ENCODE data around the gene PTPRM. TPM values are rescaled to one million over a fixed set of nuclear protein-coding genes. Genes with fewer than 3 reads are reported as not detected.

The PTPRM gene
- total and polyA plus RNA-seq, 2 experiments from 2014 or later = 1.6 to 5.3 TPM

DNA sequence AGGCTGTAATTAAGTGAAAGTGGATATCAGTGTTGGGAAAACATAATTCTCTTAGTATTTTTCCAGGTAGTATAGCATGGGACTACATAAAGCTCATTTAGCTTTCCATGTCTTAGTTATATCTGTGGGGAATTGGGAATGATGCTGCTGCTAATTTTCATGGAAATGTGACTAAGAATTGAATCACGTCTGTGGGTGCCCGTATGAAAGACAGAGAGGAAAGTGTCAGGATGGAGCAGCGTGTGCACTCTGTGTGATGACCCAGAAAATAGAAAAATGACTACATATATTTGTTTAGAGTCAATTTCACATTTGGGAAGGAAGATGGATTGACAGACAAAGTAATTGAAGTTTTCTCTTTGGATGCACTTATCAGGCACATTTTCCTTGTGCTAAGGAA, 212.1 kb downstream of the PTPRM start:
- Histone ChIP-seq H3K27me3 (ENCODE audit: insufficient read depth) (no peaks in the 10 kb centered on the region), H4K20me1 (replicated peaks; ENCODE audit: insufficient read depth) (no peaks in the 10 kb centered on the region), H3K79me2 (replicated peaks; ENCODE audit: insufficient read depth) (no peaks in the 10 kb centered on the region), H3K9me2 (ENCODE audit: insufficient read depth) (no peaks in the 10 kb centered on the region), H3K4me3 (no peak overlapping the region), H3K4me1 (ENCODE audit: insufficient read depth) (no peaks in the 10 kb centered on the region), H3K36me3 (ENCODE audit: insufficient read depth) (no peaks in the 10 kb centered on the region), H2AFZ (no peak overlapping the region), H3F3A (replicated peaks; ENCODE audit: low read depth) (no peaks in the 10 kb centered on the region), H3K4me2 (no peak overlapping the region), H3K27ac (ENCODE audit: low read depth) (no peak overlapping the region)
- Mint-ChIP-seq H3K4me1 (peaks cover under 1% of the 10 kb centered on the region; the same call in 1 of the 3 replicates), H3K27me3 (ENCODE audit: insufficient read depth, low read depth, poor library complexity) (no peaks in the 10 kb centered on the region), H3K4me3 (no peak overlapping the region), H3K27ac (no peak overlapping the region), H3K9me3 (no peaks in the 10 kb centered on the region; the same call in 2 of the 3 replicates), H3K36me3 (ENCODE audit: low read depth) (no peaks in the 10 kb centered on the region; the same call in 2 of the 3 replicates)
- ATAC-seq = no peak
- DNase-seq (ENCODE audit: low spot score) = no peak
- no peak for TF ChIP-seq EZH2phosphoT487 (IDR thresholded peaks at IDR 0.05; ENCODE audit: unreplicated experiment)
- TF ChIP-seq, protein P1, sequence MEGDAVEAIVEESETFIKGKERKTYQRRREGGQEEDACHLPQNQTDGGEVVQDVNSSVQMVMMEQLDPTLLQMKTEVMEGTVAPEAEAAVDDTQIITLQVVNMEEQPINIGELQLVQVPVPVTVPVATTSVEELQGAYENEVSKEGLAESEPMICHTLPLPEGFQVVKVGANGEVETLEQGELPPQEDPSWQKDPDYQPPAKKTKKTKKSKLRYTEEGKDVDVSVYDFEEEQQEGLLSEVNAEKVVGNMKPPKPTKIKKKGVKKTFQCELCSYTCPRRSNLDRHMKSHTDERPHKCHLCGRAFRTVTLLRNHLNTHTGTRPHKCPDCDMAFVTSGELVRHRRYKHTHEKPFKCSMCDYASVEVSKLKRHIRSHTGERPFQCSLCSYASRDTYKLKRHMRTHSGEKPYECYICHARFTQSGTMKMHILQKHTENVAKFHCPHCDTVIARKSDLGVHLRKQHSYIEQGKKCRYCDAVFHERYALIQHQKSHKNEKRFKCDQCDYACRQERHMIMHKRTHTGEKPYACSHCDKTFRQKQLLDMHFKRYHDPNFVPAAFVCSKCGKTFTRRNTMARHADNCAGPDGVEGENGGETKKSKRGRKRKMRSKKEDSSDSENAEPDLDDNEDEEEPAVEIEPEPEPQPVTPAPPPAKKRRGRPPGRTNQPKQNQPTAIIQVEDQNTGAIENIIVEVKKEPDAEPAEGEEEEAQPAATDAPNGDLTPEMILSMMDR (conservative IDR thresholded peaks at IDR 0.05; ENCODE audit: low read depth in 2 of 2) = no peak
- no peak for TF ChIP-seq CREB1 (CRISPR knock-in tag; IDR thresholded peaks at IDR 0.05; ENCODE audit: low read depth)

DNA sequence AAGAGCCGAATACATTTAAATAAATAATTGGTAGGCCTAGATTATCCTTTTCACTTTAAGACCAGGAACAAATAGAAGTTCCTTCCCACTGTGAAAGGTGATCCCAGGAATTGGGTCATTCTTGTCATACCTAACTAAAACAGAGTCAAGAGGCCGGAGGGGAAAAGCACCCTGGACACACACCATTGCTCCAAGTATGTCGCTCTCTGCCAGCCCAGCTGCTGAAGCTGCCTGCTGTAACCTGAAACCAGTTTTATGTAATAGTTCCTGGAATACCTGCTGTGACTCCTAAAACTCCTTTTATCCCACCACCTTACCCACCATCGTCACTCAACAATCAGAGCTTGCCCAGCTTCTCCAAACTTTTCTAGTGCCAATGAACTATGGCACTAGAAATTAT, 217.1 kb downstream of the PTPRM start:
- Mint-ChIP-seq H3K27ac (no peak overlapping the region), H3K27me3 (ENCODE audit: insufficient read depth, low read depth, poor library complexity) (no peaks in the 10 kb centered on the region), H3K9me3 (no peaks in the 10 kb centered on the region; the same call in 1 of the 3 replicates), H3K36me3 (ENCODE audit: low read depth) (no peaks in the 10 kb centered on the region; the same call in 2 of the 3 replicates), H3K4me1 (peaks cover 8% of the 10 kb centered on the region), H3K4me3 (no peak overlapping the region)
- no peaks in the 10 kb centered on the region for H3K79me2 ChIP-seq (replicated peaks; ENCODE audit: insufficient read depth)
- no peak overlapping the region for H2AFZ ChIP-seq
- DNase-seq (ENCODE audit: low spot score) (peak; percentile 70), ATAC-seq (peak; percentile 75)
- no peaks in the 10 kb centered on the region for H4K20me1 ChIP-seq (replicated peaks; ENCODE audit: insufficient read depth)
- H3K27ac ChIP-seq (ENCODE audit: low read depth) = no peak overlapping the region
- no peak overlapping the region for H3K4me3 ChIP-seq
- H3K27me3 ChIP-seq (ENCODE audit: insufficient read depth) = no peaks in the 10 kb centered on the region
- no peaks in the 10 kb centered on the region for H3F3A ChIP-seq (replicated peaks; ENCODE audit: low read depth)
- TF ChIP-seq CREB1 (CRISPR knock-in tag; IDR thresholded peaks at IDR 0.05; ENCODE audit: low read depth) = no peak
- no peak for TF ChIP-seq EZH2phosphoT487 (IDR thresholded peaks at IDR 0.05; ENCODE audit: unreplicated experiment)
- TF ChIP-seq, protein P1 (conservative IDR thresholded peaks at IDR 0.05; ENCODE audit: low read depth in 2 of 2) = no peak
- TF ChIP-seq, protein P2, sequence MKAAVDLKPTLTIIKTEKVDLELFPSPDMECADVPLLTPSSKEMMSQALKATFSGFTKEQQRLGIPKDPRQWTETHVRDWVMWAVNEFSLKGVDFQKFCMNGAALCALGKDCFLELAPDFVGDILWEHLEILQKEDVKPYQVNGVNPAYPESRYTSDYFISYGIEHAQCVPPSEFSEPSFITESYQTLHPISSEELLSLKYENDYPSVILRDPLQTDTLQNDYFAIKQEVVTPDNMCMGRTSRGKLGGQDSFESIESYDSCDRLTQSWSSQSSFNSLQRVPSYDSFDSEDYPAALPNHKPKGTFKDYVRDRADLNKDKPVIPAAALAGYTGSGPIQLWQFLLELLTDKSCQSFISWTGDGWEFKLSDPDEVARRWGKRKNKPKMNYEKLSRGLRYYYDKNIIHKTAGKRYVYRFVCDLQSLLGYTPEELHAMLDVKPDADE (IDR thresholded peaks at IDR 0.05) = no peak
- TF ChIP-seq POLR2AphosphoS5 (IDR thresholded peaks at IDR 0.05; ENCODE audit: low read depth) = no peak
- H3K9me2 ChIP-seq (ENCODE audit: insufficient read depth) = no peaks in the 10 kb centered on the region
- H3K4me2 ChIP-seq = no peak overlapping the region
- H3K36me3 ChIP-seq (ENCODE audit: insufficient read depth) = no peaks in the 10 kb centered on the region
- peaks cover 4% of the 10 kb centered on the region; the same call in 1 of the 2 replicates for H3K4me1 ChIP-seq (ENCODE audit: insufficient read depth)
